CD4-positive, alpha-beta T cell treated with Interleukin-6 at 100 ng/mL for 8 hours (primary cell): ENCODE results near the gene SCN2B.

ENCODE experiments used
- DNase-seq: peaks from one replicate; pipeline ENCODE4 v3.0.0-alpha.2; 2020; ENCODE audit warnings: mixed read lengths, low spot score

SCN2B gene

DNA sequence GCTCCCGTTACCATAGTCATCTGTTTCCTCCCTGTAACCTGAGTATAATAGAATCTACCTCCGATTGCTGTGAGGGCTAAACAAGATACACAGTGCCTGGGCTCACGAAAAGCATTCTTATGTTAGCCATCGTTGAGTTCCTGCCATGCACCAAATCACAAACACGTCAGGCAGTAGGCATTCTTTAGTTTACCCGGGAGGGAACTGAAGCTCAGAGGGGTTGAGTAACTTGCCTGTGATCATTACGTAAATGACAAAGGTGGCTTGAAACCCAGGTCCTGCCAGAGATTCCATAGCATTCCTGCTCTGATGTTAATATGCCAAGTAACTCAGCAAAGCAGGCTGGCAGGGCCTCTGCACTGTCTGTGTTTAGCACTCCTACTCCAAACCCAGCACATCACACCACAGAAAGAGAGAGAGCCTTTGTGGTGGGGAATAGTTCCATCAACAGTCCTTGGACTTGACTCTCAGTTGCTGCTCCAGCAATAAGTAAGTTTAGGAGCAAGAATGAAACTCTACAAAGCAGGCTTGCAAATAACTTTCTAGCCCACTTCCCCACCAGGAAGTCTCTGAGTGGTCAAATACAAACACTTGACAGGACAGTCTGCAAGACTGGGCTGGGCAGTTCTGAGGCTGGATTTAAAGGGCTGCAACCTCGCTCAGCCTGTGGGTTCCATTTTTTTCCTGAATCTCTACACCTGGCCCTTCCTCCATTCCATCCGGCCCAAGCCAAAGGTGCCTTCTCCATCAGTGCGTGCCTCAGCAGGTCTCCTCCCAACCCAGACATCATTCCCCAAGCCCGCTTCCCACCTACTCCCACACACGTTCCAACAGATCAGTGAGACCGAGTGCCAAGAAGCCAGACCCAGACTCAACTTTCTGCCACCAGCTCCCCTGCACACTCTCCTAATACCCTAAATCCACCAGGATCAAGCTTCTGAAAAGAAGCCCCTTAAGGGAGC lies 1.1 kb downstream of the SCN2B start:
- DNase-seq = no peak

DNA sequence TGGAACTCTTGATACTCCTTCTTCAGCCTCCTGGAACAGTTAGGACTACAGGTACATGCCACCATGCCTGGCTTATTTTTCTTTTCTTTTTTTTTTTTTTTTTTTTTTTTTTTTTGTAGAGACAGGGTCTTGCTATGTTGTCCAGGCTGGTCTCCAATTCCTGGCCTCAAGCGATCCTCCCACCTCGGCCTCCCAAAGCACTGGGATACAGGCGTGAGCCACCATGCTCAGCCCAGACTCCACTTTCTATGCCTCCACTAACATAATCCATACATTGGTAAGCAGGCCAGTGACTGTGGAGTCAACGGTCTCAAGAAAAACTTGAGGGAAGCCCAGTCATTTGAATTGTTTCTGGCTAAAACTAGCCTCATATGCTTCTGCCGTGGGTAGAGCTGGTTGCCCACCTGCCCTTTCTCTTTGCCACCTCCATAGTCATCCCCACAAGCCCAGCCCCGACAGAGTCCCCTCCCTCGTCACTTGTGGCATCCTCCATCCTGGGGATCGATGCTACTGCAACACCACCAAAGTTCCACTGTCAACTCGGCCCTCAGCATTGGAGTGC lies 2.4 kb downstream of the SCN2B start:
- DNase-seq = no peak

DNA sequence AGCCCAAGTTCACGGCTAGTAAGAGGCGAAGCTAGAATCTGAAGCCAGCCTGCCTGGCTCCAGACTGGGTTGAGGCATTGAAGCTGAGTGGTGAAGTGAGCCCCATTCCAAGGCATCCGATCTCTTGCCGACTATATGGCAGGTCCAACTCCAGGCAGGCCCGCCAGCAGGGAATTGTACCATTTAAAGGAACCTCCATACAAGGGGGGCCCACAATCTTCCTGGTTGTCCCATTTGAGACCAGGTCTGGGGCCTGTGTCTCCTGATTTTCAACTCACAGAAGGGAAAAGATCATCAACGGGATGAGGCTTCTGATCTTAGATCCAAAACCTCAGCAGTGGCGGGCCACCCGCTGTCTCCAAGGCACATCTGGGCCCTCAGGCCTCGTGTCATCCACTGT lies 4.1 kb downstream of the SCN2B start:
- DNase-seq = no peak

DNA sequence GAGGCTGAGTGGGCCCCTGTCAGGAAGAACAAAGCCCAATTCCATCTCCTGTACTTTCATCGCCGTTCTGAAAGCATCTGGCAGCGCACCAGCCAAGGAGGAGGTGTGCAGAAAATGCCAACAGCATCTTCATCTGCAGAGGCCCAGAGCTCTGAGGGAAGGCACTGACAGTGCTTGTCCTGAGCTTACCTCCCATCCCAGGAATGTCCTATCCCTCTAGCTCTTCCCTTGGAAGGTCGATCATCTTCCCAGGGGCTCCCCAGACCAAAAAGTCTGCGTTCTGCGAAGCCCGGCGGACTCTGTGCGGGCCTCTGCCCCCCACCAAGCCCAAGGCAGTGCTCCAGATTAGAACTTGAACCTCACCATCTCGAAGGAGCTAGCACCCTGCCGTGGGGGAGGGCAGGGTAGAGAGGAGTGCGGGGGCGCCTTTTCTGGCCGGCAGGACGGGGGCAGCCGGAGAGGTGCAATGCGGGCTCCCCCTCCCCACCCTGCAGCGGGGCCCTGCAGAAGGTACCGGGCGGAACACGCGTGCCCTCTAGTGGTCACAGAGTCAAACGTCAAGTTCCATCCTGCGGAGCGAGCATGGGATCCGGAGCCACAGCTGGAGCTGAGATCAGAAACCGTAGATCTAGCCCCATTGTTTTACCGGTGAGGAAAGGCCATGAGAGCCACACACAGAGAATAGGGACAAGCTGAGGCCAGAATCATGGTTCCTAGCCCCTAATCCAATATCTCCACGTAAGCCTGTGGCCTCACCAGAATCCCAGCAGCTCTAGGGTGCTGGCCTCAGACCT lies 5.0 kb downstream of the SCN2B start:
- DNase-seq = peak; percentile 71

DNA sequence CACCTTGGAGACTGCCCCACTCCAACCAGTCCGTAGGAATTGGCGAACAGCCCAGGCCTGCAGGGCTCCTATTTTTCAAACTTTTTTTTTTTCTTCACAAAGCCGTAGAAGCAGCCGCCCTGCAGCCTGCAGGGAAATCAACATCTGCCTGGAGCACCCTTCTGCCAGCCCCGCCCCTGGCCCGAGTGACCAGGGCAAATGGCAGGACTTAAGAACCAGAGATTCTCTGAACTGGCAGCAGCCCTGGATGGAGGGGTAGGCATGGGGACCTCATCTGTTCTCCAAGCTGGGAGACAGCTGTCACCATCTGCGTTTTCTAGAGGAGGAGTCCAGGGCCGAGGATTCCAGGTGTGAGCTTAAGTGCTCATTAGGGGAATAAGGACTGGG lies 5.6 kb downstream of the SCN2B start:
- no peak for DNase-seq

DNA sequence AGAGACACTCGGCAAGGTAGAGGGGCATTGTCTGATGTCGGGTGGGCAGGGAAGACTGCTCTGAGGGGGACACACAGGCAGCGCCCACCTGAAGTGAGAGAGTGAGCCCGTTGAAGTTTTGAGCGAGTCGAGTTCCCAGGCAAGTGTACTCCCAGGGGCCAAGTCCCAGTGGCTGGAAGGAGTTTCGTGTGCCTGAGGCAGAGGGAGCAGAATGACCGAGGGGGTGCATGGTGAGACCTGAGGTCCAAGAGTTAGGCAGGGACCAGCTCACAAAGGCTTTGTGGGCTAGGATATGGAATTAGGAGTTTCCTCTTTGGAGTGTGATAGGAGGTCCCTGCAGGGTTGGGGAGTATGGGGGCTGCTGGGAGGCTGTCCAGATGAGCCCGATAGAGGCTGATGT lies 6.2 kb downstream of the SCN2B start:
- DNase-seq = no peak

DNA sequence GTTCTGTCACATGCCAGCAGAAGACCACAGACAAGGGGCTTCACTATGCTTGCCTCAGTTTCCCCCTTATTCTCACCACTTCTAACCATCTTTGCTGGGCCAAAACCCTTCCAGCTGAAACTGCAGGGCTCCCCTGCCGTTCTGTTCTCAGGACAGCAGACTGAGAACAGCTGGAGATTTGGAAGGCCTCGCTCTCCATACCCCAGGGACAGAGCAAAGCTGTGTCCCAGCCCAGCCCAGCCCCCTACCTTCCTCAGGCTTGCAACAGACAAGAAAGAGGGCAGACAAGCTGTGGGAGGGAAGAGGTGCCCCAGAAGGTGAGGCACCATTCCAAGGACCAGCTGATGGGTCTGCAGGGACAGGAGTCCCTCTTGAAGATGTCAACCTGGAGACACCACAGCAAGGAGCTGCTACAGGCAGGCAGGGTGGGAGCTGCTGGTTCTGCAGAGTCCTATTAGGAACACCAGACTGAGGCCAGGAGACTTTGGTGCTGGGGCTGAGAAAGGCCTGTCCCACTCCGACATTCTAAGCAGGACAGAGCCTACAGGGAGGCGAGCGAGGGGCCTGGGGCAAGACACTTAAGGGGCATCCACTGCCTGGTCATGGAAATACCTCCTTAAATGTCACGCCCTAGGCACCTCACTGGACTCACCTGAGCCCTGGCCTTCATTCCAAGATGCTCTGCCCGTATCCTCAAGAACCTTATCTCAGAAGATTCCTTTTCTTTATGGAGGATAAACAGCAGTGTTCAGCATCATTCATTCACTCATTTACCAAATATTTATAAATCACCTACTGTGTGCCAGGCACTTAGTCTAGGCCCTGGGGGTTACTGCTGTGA lies 6.9 kb downstream of the SCN2B start:
- no peak for DNase-seq

DNA sequence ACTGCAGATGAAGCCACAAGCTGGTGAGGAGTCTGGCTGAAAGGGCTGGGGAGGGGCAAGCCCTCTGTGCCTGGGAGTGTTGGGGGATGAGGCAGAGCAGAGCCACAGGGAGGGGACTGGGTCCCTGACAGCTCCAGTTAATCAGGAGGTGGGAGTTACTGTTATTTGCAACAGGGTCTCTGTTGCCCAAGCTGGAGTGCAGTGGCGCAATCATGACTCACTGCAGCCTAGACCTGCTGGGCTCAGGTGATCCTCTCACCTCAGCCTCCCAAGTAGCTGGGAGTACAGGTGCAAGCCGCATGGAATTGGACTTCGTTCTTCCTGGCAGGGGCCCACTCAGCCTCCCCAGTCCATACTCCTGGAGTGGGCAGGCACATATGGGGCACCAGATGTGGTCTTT lies 7.7 kb downstream of the SCN2B start:
- DNase-seq = no peak

DNA sequence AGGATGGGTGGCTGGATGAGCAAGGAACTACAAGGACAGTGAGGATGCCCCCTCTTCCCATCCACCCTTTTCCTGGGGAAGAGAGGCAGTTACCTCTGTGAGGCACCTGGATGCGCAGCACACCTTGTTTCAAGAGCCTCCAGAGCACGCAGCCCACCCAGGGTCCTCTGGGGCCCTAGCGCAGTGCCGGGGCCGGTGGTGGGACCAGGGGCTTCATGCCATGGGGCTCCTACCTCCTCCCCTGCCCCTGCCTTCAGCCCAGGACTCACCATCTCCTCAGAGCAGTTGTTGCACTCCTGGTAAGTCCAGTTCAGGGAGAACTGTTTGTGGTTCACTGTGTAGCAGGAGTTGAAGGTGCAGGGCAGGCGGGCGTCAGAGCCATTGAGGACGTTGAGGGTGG lies 8.1 kb downstream of the SCN2B start:
- DNase-seq = no peak

DNA sequence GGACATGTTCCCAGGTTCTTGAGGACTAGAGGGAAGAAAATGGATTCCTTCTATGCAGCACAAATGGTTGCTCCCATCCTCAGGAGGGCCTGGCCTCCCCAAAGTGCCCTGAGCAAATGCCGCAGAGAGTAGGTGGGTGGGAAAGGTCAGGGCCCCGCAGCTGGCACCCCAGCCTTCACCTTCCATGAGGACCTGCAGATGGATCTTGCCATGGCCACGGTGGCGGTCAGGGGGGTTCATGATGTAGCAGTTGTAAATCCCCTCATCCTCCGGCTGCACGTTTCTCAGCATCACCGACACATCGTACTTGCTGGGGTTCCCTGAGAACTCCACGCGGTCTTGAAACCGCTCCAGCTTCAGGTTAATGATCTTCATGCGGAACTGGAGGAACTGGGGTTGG lies 8.5 kb downstream of the SCN2B start:
- DNase-seq = no peak

DNA sequence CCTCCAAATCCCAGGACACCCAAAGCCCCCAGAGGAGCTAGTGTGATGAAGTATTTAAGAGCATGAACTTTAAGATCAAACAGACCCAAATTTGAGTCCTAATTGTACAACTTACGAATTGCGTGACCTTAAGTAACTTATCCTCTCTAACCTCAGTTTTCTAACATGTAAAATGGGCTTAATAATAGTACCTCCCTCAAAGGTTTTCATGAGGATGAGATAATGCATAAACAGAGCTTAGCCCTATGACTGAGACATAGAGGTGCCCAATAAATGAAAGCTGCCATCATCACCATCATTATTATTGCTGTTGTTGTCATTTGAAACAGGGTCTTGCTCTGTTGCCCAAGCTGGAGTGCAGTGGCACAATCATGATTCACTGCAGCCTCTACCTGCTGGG lies 9.2 kb downstream of the SCN2B start:
- DNase-seq = no peak

DNA sequence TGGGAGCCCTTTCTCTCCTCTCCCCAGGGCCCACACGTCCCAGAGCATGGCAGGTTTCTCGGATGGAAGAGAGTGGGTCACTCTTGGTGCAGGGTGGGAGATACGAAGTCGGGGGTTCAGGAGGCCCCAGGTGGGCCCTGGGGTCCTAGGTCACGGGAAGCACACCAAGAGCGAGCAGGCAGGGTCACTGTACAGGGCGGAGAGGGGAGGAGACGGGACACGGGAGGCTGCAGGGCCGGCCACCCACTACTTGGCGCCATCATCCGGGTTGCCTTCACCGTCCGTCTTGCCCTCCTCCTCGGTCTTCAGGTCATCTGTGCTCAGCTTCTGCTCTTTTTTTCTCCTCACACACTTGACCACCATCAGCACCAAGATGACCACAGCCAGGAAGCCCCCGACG lies 9.8 kb downstream of the SCN2B start:
- DNase-seq = no peak

DNA sequence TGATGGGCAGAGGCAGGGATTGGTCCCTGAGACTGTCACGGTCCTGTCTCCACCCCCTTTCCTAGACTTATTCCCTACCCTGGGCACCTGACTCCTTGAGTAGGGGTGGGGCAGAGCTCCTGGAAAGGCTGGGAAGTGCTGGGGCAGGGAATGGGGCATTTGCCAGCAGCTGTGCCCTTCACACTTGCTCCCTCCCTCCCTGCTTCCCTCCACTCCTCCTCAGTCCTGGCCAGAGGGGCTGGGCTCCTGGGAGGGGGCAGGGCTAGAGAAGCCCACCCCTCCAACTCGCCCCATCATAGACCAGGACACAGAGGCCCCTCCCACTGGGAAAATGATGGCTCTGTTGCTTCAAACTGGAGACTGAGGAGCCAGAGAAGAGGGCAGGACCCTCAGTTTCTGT lies 11.6 kb downstream of the SCN2B start:
- no peak for DNase-seq

DNA sequence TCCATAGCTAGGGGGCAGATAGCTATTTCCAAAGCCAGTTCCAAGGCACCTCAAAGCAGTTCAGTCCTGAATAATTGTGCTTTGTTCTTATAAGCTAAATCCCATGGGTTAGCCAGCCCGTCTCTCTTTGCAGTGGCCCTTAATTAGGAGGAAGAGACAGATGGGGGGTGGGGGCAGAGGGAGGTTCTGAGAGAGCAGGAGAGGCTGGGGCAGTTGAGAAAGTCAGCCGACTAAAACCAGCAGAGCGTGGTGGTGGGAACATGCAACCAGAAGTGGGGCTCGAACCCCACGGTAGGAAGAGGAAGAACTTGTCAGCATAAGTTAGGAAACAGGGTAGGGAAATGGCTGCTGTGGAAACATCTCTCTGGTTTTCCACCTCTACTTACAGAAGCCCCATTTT lies 12.9 kb downstream of the SCN2B start:
- no peak for DNase-seq

DNA sequence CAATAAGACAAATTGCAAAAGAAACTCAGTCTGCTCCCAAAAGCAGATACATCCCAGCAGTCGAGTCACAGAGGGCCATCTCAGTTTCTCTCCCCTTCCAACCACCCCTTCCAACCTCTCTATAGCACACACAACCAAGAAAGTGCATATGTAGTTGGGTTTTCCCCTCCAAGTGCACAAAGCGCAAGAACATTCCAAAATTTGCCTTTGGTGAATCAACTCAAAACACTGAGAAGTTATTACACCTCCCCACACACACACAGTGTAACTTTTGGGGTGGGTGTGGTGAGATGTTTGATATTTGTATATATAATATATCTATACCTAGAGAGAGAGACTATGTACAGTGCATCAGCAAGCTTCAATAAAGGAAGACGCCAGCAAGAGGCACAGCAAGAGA lies 13.6 kb downstream of the SCN2B start:
- no peak for DNase-seq

DNA sequence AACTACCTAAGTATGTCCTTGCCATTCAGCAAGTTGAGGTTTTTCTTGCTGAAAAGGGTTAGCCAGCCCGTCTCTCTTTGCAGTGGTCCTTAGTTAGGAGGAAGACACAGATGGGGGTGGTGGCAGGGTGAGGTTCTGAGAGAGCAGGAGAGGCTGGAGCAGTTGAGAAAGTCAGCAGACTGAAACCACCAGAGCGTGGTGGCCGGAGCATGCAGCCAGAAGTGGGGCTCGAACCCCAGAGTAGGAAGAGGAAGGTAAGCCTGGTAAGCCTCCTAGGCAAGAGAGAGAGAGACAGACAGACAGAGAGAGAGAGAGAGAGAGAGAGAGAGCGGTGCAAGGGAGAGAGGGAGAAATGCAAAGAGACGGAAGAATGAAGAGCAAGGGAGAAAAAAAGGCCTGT lies 14.7 kb downstream of the SCN2B start:
- no peak for DNase-seq

DNA sequence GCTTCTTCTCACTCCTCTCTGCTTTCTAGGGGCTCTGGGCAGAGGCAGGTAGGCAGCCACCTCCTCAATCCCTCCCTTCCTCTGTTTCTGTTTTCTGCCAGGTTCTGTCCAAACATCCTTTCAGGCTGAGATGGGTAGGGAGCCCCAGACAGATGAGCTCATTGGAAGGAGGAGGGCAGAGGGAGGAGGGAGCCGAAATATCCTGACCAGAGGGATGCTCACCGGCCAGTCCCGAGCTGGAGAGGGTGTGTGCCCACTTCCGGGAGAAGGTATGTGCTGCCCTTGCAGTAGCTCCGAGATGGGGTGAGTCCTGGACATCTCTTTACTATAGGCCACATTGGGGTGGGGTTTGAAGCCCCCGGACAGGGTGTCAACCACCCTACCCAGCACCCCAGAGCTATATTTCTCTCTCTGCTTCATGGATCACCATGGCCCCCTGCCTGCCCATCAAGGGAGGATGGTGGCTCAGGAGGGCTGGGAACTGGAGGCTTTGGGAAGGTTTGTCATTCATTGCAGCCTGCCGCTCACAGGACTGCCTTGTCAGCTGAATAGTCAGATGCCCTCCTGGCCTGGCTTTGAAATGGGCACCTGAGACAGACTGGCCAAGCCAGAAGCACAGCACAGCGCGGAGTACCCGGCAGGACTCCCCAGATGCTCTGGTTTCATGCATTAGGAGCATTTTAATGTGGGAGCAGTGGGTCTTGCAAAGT lies 19.1 kb downstream of the SCN2B start:
- no peak for DNase-seq

DNA sequence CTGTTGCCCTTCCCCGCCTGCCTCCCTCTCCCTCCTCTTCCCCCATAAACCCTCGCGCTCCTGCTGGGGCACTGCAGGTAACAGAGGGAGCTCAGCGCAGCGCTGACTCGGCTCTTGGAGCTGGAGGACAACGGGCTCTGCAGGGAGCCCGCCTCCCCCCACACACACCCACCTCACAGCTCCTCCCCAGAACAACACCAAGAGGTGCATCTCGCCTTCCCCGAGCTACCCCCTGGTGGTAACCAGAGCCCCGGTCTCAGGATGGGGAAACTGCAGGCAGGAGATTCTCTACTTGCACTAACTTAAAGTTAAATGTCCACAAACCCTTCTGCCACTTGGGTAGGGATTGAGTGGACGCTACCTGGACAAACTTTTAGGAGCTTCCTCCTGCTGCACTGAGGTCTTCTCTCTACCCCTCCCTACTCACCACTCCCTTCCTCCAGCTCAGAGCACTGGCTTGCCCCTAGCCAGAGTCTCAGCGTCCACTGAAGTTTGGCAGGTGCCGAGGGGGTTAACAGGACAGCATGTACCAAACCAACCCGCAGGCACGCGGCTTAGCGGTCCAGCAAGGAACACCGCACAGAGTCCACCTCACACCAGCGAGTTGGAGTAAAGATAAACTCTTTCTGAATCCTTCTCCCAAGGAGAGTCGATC lies 19.8 kb downstream of the SCN2B start:
- DNase-seq = no peak

DNA sequence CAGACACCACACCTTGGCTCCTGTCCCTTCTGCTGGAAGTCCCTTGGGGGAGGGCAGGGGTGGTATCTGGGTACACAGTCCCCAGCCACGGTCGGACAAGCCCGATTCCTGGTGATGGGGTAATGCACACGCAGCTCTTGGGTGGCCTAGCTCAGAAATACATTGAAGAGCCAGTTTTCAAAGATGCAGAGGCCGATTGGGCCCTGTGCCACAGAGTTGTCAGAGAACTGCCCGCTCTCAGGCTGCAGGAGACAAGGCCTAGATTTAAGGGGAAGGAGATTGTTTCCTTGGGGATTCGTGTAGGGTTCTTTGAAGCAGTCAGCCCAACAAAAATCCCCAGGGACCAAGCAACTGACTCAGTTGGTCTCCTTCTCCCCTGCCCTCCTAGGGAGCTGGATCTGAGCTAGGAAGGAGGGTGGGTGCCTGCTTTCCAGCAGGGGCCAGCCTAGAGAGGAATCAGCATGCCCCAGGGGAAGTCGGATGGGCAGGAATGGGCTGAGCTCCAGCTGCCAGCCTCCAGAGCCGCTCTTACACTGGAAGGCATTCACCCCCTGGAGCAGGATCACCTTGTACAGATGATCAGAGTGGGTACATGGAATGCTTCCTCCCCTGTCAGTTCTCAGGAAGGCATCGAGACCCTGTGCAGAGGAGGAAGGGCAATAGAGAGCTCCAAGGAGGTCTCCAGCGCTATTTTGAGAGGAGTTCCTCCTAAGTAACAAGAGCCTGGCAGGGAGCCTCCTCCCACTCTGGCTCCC lies 20.5 kb downstream of the SCN2B start:
- no peak for DNase-seq

DNA sequence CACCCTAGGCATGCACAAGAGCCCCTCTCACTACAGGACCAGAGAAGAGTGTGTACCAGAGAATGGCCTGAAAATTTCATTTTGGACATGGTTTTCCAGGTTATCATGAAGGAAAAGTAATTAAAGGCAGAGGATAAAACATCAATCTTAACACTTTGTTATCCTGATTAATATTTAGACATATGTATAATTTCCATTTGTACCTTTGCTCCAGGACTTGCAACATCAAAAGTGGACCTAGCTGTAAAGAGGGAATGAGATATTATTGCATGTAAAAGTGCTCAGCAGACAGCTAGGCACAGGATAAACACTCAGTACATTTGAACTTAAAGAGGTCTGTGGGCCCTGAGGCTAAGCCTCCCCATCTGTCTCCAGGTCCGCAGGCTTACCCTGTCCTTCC lies 21.8 kb downstream of the SCN2B start:
- DNase-seq = no peak
